GM19240 (cell line): ENCODE data around the gene PLA2G4F.

Experiments
- DNase-seq: peaks from one replicate; pipeline ENCODE4 v3.0.0; 2011; ENCODE audit warnings: low spot score; ENCODE audit not compliant: insufficient read length

PLA2G4F gene

GRCh38 chr15:42149493-42150218 lies 6.8 kb downstream of the PLA2G4F start:
- DNase-seq = no peak

GRCh38 chr15:42148808-42149492 lies 7.5 kb downstream of the PLA2G4F start:
- no peak for DNase-seq

DNA sequence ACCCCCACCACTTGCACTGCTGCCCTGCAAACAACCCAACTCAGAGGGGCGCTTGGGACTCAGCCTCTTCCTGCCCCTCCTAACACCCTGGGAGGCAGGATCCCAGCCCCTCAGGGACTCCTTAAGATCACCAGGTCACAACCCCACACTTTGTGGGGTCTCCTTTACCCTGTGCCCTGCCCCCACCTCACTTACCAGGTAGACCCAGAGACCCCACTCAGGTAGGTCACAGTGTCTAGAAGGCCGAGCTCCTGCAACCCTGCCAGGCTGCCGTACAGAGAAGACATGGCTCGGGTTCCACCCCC lies 9.1 kb downstream of the PLA2G4F start:
- DNase-seq = no peak

DNA sequence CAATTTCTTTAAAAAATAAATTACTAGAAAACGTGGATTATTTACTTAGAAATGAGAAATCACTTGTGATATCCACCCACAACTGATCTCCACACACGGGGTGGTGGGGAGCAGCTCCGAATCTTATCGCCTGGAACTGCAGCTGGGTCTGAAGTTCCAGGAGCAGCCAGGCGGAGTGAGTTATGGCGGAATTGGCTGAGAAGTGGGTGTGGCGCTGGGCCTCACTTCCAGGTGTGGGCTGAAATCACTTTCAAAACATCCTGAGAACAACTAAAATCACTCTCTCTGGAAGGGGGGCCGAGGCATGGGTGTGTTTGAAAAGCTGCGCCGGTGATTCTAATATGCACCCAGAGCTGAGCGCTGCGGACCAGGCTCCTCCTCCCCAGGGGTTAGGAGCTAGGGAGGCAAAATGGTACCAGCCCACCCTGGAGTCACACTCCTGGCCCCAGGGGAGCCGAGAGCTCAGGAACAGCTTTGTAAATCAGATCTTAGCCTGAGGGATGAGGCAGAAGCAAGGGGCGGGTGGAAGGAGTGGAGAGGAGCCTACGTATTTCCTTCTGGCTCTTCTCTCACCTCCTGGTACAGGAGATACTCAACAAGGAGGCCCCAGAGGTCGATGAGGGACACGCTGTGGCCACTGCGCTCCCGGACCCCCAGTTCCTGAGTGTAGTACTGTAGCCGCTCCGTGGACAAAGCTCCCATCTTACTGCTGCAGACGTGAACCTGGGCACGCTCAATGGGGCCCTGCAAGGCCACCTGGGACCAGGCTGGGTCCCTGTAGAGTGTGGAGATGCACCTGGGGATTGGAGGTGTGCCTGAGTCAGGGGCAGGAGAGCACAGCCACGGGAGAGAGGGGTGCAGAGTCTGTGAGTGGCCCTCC lies 9.6 kb downstream of the PLA2G4F start:
- DNase-seq = no peak

- no peak for DNase-seq
Observed at GRCh38 chr15:42145546-42146455, 10.6 kb downstream of the PLA2G4F start.

GRCh38 chr15:42144841-42145375 lies 11.5 kb downstream of the PLA2G4F start:
- no peak for DNase-seq

- no peak for DNase-seq
Observed at GRCh38 chr15:42143866-42144625, 12.4 kb downstream of the PLA2G4F start.

- DNase-seq = no peak
Observed at GRCh38 chr15:42143356-42143755, 13.1 kb downstream of the PLA2G4F start.

- DNase-seq = no peak
Observed at GRCh38 chr15:42141795-42142667, 14.4 kb downstream of the PLA2G4F start.

GRCh38 chr15:42141246-42141645 lies 15.2 kb downstream of the PLA2G4F start:
- no peak for DNase-seq

DNA sequence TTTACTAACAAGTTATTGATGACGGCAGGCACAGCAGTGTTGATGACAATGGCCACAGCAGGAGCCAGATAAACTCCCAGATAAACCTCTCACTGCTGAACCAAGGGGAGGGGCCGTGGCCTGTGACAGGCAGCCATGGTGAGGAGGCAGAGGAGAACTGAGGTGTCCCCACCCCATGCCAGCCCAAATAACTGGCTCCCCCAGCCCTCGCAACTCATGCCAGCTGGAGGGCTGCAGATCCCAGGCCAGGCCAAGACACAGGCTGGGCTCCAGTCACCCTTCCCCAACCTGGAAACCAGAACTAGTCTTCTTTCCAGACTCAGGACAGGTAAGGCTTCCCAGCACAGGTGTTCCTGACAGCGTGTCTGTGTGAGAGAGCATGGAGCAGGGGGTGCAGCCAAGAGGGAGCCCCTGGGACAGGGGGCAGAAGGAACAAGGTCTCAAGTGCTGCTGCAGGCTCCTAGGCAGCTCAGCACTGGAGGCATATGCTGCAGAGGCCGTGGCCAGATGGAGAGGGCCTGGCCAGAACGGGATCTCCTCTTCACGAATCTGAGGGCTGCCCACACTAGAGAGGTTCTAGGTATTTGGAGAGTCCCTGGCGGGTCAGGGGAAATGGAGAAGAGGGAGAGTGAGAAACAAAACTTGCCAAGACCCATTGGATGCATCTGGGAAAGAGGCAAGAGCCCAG lies 15.9 kb downstream of the PLA2G4F start:
- DNase-seq = no peak

- DNase-seq = no peak
Observed at GRCh38 chr15:42139596-42139995, 16.8 kb downstream of the PLA2G4F start.

GRCh38 chr15:42138968-42139386 lies 17.5 kb downstream of the PLA2G4F start:
- no peak for DNase-seq

DNA sequence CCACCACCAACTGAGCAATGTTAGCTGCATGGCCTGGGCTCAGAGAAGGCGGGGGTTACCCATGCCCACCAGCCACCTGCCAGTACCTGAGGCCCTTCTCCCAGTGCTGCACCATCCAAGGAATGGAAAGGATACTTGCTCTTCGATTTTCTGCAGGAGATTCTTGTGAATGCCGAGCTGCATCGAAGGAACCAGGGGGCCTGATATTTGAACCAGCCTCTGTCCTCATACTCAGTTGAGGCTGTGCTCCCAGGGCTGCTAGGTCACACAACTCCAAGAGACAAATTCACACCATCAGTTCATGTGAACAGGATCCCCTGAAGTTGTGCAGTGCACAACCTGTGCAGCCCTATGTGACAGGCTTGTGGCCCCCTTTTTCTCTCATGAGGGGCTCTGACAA lies 18.0 kb downstream of the PLA2G4F start:
- DNase-seq = no peak

- DNase-seq = no peak
Observed at GRCh38 chr15:42137461-42138261, 18.8 kb downstream of the PLA2G4F start.

DNA sequence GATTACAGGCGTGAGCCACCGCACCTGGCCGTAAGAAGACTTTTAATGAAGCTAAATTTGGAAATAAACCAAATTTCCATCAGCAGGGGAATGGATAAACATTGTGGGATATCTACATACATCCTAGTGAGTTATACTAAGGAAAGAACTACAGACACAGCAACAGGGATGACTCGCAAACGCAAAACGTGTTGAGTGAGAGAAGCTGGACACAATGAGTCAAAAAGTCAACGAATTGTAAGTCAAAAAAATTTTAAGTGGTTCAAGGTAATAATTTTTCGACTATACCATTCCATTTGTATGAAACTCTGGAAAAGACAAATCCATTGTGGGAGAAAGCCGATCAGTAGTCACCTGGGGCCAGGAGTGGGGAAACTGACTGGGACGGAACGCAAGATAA lies 19.9 kb downstream of the PLA2G4F start:
- no peak for DNase-seq

DNA sequence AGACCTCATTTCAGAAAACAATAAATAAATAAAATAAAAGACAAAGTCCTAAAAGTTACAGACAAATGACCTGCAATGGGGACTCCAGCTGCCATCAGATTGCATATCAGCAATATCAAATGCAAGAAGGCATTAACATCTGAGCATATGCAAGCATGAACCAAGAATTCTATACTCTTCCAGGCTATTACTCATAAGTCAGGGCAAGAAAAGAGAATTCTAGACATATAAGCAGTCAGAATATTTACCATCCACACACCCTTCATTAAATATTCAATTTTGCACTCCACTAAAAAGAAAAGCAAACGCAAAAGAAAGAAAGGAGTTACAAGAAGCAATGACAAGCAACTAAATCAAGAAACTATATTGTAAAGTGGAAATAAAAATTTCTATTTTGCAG lies 21.1 kb downstream of the PLA2G4F start:
- DNase-seq = no peak
